Sigmoid colon (tissue), 4 donors: ENCODE results near the gene CLCN5.

Experiments
- CTCF ChIP-seq, 4 experiments: fragments of 450-650 bp in 3 of 4; fragments of 200-600 bp in 1 of 4; IDR thresholded peaks; one replicate each; pipeline ENCODE4 v1.5.1; 2016 to 2019; ENCODE audit warnings: antibody characterized with exemption in 4 of 4, mild to moderate bottlenecking in 3 of 4, moderate library complexity in 2 of 4
- POLR2A ChIP-seq, 2 donors: fragments of 450-650 bp; IDR thresholded peaks; one replicate each; pipeline ENCODE4 v1.6.1; 2016; ENCODE audit warnings: antibody characterized with exemption in 2 of 2, mild to moderate bottlenecking in 2 of 2, moderate library complexity in 2 of 2
- POLR2AphosphoS5 ChIP-seq, 4 donors: sonication (generic); formaldehyde crosslinking; IDR thresholded peaks; one replicate each; pipeline ENCODE4 v1.6.1; 2017; ENCODE audit warnings: antibody characterized with exemption in 4 of 4

GRCh38 chrX:49934148-49934547, 11.8 kb downstream of the CLCN5 start:
- TF ChIP-seq CTCF (IDR thresholded peaks at IDR 0.05) (no peak), POLR2A (IDR thresholded peaks at IDR 0.05) (no peak), POLR2AphosphoS5 (IDR thresholded peaks at IDR 0.05) (no peak)
